ENCODE measurements around the gene TEKT2. TPM values are rescaled to one million over a fixed set of nuclear protein-coding genes. Genes with fewer than 3 reads are reported as not detected.

Gene TEKT2
- total and polyA plus RNA-seq, 2 of the 8 experiments (the other 6 are each of a cell fraction or from before 2014, with no cell fraction given): 1.6 to 1.7 TPM

- TF ChIP-seq ATF2 (IDR thresholded peaks at IDR 0.05; ENCODE audit: low read length) (no peak), FOSL1 (IDR thresholded peaks at IDR 0.05; ENCODE audit: insufficient read depth, low read depth, low read length) (no peak), RFX5 (IDR thresholded peaks at IDR 0.05; ENCODE audit: borderline replicate concordance, low read depth, low read length) (no peak), USF2 (IDR thresholded peaks at IDR 0.05; ENCODE audit: low read length) (no peak), SAP30 (IDR thresholded peaks at IDR 0.05; ENCODE audit: insufficient read depth, insufficient replicate concordance, low read length) (no peak)
Observed at GRCh38 chr1:36076979-36077573, 6.8 kb upstream of the TEKT2 start (continued).
